DOHH2 (cell line): ENCODE data around the gene LDLRAD4.

ENCODE experiments used
- EZH2phosphoT487 ChIP-seq: fragments of 200-600 bp; sonication (generic); IDR thresholded peaks from 2 replicates; pipeline ENCODE4 v1.6.1; 2017; ENCODE audit warnings: borderline replicate concordance, mild to moderate bottlenecking, antibody characterized with exemption, low read length, moderate library complexity, mixed read lengths
- TF ChIP-seq, protein P1 (sequence below): fragments of 200-600 bp; sonication (generic); IDR thresholded peaks from one replicate; pipeline ENCODE4 v1.5.1; 2014; ENCODE audit warnings: antibody characterized with exemption, mild to moderate bottlenecking, low read depth, low read length; ENCODE audit not compliant: poor library complexity, severe bottlenecking

DNA sequence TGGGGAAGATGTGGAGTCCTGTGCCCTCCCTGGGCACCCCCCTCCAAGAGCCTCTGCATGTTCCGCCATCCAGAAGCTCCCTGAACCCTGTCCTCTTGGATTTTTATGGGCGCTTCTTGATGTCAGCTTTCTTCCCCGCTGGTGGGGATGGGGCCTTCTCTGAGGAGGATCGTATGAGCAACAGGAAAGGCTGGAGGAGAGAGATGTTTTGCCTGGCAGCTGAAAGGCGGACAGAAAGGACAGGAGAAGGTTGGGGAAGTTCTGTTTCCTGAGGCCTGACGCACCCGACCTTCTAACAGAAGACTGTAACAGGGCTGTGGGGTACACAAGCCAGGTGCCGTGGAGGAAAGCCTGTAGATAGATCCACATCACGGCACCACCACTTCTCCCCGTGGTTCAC is 238.8 kb downstream of the LDLRAD4 start:
- TF ChIP-seq, protein P1, sequence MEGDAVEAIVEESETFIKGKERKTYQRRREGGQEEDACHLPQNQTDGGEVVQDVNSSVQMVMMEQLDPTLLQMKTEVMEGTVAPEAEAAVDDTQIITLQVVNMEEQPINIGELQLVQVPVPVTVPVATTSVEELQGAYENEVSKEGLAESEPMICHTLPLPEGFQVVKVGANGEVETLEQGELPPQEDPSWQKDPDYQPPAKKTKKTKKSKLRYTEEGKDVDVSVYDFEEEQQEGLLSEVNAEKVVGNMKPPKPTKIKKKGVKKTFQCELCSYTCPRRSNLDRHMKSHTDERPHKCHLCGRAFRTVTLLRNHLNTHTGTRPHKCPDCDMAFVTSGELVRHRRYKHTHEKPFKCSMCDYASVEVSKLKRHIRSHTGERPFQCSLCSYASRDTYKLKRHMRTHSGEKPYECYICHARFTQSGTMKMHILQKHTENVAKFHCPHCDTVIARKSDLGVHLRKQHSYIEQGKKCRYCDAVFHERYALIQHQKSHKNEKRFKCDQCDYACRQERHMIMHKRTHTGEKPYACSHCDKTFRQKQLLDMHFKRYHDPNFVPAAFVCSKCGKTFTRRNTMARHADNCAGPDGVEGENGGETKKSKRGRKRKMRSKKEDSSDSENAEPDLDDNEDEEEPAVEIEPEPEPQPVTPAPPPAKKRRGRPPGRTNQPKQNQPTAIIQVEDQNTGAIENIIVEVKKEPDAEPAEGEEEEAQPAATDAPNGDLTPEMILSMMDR = no peak
- TF ChIP-seq EZH2phosphoT487 = no peak
